ENCODE results near the gene BRAT1. TPM values are rescaled to one million over a fixed set of nuclear protein-coding genes. Genes with fewer than 3 reads are reported as not detected.
"Not testable (repeated sequence)": the region's sequence is repeated elsewhere in the genome, so short reads cannot be mapped to it uniquely, and the experiment has no call there.

The BRAT1 gene
- total RNA-seq, 3 donors from 2014 or later: 20.7 to 27.9 (median 22.1) TPM

- peak; percentile 17 for ATAC-seq
- DNase-seq: peak in 2 of 3 donors; percentile 61 to 62
- H3K36me3 ChIP-seq (ENCODE audit: low read depth); intact Hi-C loops (cut with DNase I, micrococcal nuclease); H3K4me3 ChIP-seq; H3K9me3 ChIP-seq: not testable (repeated sequence)
- H3K4me1 ChIP-seq (ENCODE audit: low read depth): peaks cover 55% of the 10 kb centered on the region
These were observed 24.1 kb downstream of the BRAT1 start for GRCh38 chr7:2530994-2531795.

DNA sequence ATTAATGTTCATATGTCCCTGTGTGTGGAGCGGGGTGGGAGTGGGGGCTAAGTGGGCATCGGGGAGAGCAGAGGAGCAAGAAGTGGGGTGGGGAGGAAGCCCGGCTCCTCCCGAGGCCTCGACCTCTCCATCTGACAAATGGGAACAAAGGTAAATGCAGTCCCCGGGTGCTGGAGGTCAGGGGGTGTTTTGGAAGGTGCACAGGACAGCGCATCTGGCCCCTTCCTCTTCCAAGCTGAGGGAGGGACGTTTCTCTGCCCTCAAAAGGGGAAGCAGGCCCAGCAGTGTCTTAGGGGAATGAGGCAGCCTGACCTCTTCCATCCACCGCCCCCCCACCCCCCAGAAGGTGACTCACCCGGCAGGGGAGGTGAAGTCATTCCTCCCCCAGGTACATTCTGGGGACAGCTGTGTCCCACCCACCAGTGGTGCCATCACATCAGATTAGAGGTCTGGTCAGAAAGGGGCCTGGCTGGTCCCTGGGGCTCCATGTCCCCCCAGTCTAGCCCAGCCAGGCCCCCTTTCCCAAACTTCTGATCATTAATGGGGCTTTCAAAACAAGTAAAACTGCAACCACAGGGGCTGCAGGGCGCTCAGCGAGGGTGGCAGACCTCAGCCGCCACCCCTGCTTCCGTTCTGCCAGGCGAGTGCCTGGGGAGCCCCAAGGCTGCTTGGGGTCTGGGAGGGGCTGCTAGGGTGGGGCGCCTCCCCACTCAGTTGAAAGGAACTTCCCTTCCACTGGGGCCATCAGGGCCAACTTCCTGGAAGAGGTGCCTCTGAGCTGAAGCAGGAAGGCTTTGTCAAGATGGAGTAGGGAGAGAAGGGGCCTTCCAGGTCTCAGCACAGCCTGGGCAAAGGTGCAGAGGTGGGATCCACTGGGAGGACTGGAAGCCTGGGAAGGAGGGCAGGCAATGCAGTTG, 25.0 kb downstream of the BRAT1 start:
- ATAC-seq (peak; percentile 21), DNase-seq (peak; percentile 49 to 88 (median 67))
- intact Hi-C loops (cut with DNase I, micrococcal nuclease): no loop called here
- no peaks in the 10 kb centered on the region for H3K9me3 ChIP-seq
- no peaks in the 10 kb centered on the region for H3K36me3 ChIP-seq (ENCODE audit: low read depth)
- TF ChIP-seq CTCF (IDR thresholded peaks at IDR 0.05): no peak
- peaks cover 64% of the 10 kb centered on the region for H3K4me1 ChIP-seq (ENCODE audit: low read depth)
- H3K4me3 ChIP-seq: no peak overlapping the region

GRCh38 chr7:2529161-2530070, 25.9 kb downstream of the BRAT1 start:
- H3K4me1 ChIP-seq (ENCODE audit: low read depth): peaks cover 73% of the 10 kb centered on the region
- peak; percentile 62 to 91 (median 71) for DNase-seq
- H3K36me3 ChIP-seq (ENCODE audit: low read depth): no peaks in the 10 kb centered on the region
- intact Hi-C loops (cut with DNase I, micrococcal nuclease): no loop called here
- TF ChIP-seq CTCF (IDR thresholded peaks at IDR 0.05): no peak
- H3K4me3 ChIP-seq: no peak overlapping the region
- H3K9me3 ChIP-seq: no peaks in the 10 kb centered on the region
- ATAC-seq: peak; percentile 34

DNA sequence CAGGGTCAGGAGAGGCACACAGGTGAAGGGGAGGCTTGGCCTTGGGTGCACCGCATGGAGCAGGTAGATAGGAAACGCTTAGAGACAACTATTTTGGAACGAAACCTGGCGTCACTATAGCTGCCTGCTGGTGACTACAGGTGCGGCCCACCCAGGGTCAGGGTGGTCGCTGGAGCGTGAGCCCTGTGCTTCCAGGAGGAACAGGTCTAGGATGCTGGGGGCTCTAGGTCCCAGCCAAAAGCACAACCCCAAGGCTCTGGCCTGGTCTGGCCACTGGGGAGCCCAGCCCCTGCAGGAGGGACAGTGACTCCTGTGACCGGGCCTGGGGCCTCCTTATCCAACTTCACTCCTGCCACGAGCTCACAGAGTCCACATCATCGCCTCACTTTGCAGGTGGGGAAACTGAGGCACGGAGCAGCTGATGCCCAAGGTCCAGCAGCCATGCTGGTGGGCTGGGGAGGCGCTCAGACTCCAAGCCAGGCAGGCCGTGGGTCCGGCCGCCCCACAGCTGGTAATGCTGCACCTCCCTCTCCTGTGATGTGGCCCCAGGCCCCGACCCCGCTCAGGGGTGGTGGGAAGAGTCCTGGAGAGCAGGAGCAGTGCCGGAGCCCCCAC, 26.7 kb downstream of the BRAT1 start:
- ATAC-seq (no peak), DNase-seq (peak in 2 of 3 donors; percentile 50 to 67)
- intact Hi-C loops (cut with DNase I, micrococcal nuclease): no loop called here
- Histone ChIP-seq H3K4me3 (no peak overlapping the region), H3K9me3 (no peaks in the 10 kb centered on the region), H3K4me1 (ENCODE audit: low read depth) (peaks cover 78% of the 10 kb centered on the region), H3K36me3 (ENCODE audit: low read depth) (no peaks in the 10 kb centered on the region)
- TF ChIP-seq CTCF (IDR thresholded peaks at IDR 0.05): no peak

GRCh38 chr7:2527505-2528467, 27.5 kb downstream of the BRAT1 start:
- intact Hi-C loops (cut with DNase I, micrococcal nuclease): no loop called here
- no peak overlapping the region for H3K4me3 ChIP-seq
- H3K9me3 ChIP-seq: no peaks in the 10 kb centered on the region
- peaks cover 86% of the 10 kb centered on the region for H3K4me1 ChIP-seq (ENCODE audit: low read depth)
- no peaks in the 10 kb centered on the region for H3K36me3 ChIP-seq (ENCODE audit: low read depth)
- ATAC-seq (no peak), DNase-seq (peak; percentile 59 to 77 (median 62))
- no peak for TF ChIP-seq CTCF (IDR thresholded peaks at IDR 0.05)

Measured in mucosa of descending colon (tissue), 3 donors.